GM21619 (cell line): ENCODE data around the gene FBXW11.
"Not testable (repeated sequence)": the region's sequence is repeated elsewhere in the genome, so short reads cannot be mapped to it uniquely, and the experiment has no call there.

ENCODE experiments used
- ATAC-seq: cut with Tn5 transposase; IDR thresholded peaks from one replicate; pipeline ENCODE4 v1.9.1; 2021; ENCODE audit not compliant: unreplicated experiment

FBXW11 gene

GRCh38 chr5:171986772-171987171 lies 19.7 kb downstream of the FBXW11 start:
- no peak for ATAC-seq

GRCh38 chr5:171984748-171985419 lies 21.6 kb downstream of the FBXW11 start:
- ATAC-seq = peak; percentile 52

GRCh38 chr5:171981847-171982246 lies 24.6 kb downstream of the FBXW11 start:
- ATAC-seq = no peak

- no peak for ATAC-seq
Measured at GRCh38 chr5:171980792-171981191, 25.6 kb downstream of the FBXW11 start.

GRCh38 chr5:171979606-171980005 lies 26.8 kb downstream of the FBXW11 start:
- no peak for ATAC-seq

GRCh38 chr5:171978519-171978918 lies 27.9 kb downstream of the FBXW11 start:
- peak; percentile 55 for ATAC-seq

GRCh38 chr5:171978016-171978415 lies 28.4 kb downstream of the FBXW11 start:
- no peak for ATAC-seq

GRCh38 chr5:171977244-171977950 lies 29.0 kb downstream of the FBXW11 start:
- ATAC-seq = not testable (repeated sequence)

- ATAC-seq = no peak
Measured at GRCh38 chr5:171975877-171976667, 30.4 kb downstream of the FBXW11 start.

- ATAC-seq = no peak
Measured at GRCh38 chr5:171975262-171975876, 31.1 kb downstream of the FBXW11 start.

- ATAC-seq = no peak
Measured at GRCh38 chr5:171970826-171971225, 35.6 kb downstream of the FBXW11 start.

- no peak for ATAC-seq
Measured at GRCh38 chr5:171969288-171969880, 37.1 kb downstream of the FBXW11 start.

GRCh38 chr5:171968531-171968930 lies 37.9 kb downstream of the FBXW11 start:
- no peak for ATAC-seq

GRCh38 chr5:171966964-171967363 lies 39.5 kb downstream of the FBXW11 start:
- ATAC-seq = no peak

- no peak for ATAC-seq
Measured at GRCh38 chr5:171966270-171966669, 40.2 kb downstream of the FBXW11 start.

GRCh38 chr5:171965745-171966144 lies 40.7 kb downstream of the FBXW11 start:
- no peak for ATAC-seq

- ATAC-seq = no peak
Measured at GRCh38 chr5:171963416-171963815, 43.0 kb downstream of the FBXW11 start.

GRCh38 chr5:171961117-171961516 lies 45.3 kb downstream of the FBXW11 start:
- ATAC-seq = peak; percentile 69

GRCh38 chr5:171957591-171958251 lies 48.7 kb downstream of the FBXW11 start:
- peak; percentile 44 for ATAC-seq

GRCh38 chr5:171956887-171957495 lies 49.4 kb downstream of the FBXW11 start:
- ATAC-seq = no peak
